ENCODE data around the gene HIPK4.

DNA sequence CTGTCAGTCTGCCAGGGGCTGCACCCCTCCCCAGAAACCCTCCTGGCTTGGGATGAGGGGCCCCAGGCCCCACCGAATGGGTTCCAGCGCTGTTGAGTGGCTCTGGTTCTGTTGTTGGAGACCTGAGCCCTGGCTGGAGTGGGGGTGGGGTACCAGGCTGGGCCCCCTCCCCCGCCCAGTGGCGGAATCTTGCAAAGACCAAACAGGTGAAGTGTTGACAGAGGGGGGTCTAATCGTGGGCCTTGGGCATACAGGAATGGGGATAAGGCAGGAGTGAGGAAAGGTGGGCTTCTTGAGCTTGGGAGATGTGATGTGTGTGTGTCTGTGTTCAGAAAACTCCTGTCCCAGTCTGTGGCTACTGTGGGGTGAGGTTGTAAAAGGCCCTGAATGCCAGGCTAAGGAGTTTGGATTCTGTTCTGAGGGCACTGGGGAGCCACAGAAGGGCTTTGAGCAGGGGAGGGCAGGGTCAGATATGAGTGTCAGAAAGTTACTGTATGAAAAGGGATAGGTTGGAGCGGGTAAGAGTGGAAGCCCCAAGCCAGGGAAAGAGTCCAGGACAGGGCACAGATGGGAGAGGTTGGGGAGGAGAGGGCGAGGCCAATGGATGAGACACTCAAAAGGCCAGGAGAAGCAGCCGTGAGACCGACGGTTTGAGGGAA, at the start of gene HIPK4:
- TF ChIP-seq CTCF (IDR thresholded peaks at IDR 0.05), result no peak
- no peak for TF ChIP-seq EHMT2 (IDR thresholded peaks at IDR 0.05; ENCODE audit: low read depth)
- TF ChIP-seq CBX2 (IDR thresholded peaks at IDR 0.05; ENCODE audit: borderline replicate concordance, low read depth), result no peak
- no peak for TF ChIP-seq NFE2L2 (conservative IDR thresholded peaks at IDR 0.05; ENCODE audit: low read length)
- no peak for TF ChIP-seq EP300 (IDR thresholded peaks at IDR 0.05)
- TF ChIP-seq CEBPB (IDR thresholded peaks at IDR 0.05), result no peak
- TF ChIP-seq POLR2A (IDR thresholded peaks at IDR 0.05; ENCODE audit: low read length), result no peak
- no peak for TF ChIP-seq NR3C1 (IDR thresholded peaks at IDR 0.05)
- no peak for TF ChIP-seq MAFK (IDR thresholded peaks at IDR 0.05; ENCODE audit: partially characterized antibody)
- no peak for TF ChIP-seq REST (IDR thresholded peaks at IDR 0.05)
- TF ChIP-seq MAX (IDR thresholded peaks at IDR 0.05), result no peak
- TF ChIP-seq CHD2 (IDR thresholded peaks at IDR 0.05; ENCODE audit: low read length, partially characterized antibody), result no peak
- no peak for TF ChIP-seq USF2 (IDR thresholded peaks at IDR 0.05)
